GM12878 (cell line): ENCODE measurements around the gene FCRLA. TPM values are rescaled to one million over a fixed set of nuclear protein-coding genes. Genes with fewer than 3 reads are reported as not detected.
A peak's percentile ranks its signal among the peaks of the same experiment; 100 is the strongest.

Source experiments
- CHD2 ChIP-seq: IDR thresholded peaks from 2 replicates; pipeline ENCODE4 v1.6.1; 2011; ENCODE audit warnings: low read depth, low read length, improper control_type of control experiment, borderline replicate concordance
- EP300 ChIP-seq, 2 experiments: fragments of 150-350 bp in 1 of 2; IDR thresholded peaks; 2 replicates each; pipeline ENCODE4 v1.6.1; 2011 to 2012; ENCODE audit warnings: low read depth in 2 of 2, low read length in 2 of 2, borderline replicate concordance in 1 of 2, improper control_type of control experiment in 1 of 2, inconsistent platforms in 1 of 2; ENCODE audit not compliant: control insufficient read depth in 1 of 2
- HDAC2 ChIP-seq: fragments of 200-600 bp; sonication (generic); IDR thresholded peaks from 2 replicates; pipeline ENCODE4 v1.6.1; 2017
- NFIC ChIP-seq: IDR thresholded peaks from 2 replicates; pipeline ENCODE4 v1.6.1; 2012; ENCODE audit warnings: low read depth, mild to moderate bottlenecking, inconsistent platforms, low read length, moderate library complexity
- NFYA ChIP-seq: IDR thresholded peaks from 2 replicates; pipeline ENCODE4 v1.6.1; 2011; ENCODE audit warnings: low read depth, mild to moderate bottlenecking, low read length, improper control_type of control experiment, borderline replicate concordance
- SIX5 ChIP-seq: IDR thresholded peaks from 2 replicates; pipeline ENCODE4 v1.6.1; 2011; ENCODE audit warnings: mild to moderate bottlenecking, low read depth, low read length, moderate library complexity; ENCODE audit not compliant: severe bottlenecking
- SMAD5 ChIP-seq: IDR thresholded peaks from 2 replicates; pipeline ENCODE4 v1.6.1; 2016; ENCODE audit warnings: antibody characterized with exemption, low read depth
- SRF ChIP-seq, 2 experiments: IDR thresholded peaks; 2 replicates each; pipeline ENCODE4 v1.6.1; 2011; ENCODE audit warnings: low read depth in 2 of 2, low read length in 2 of 2, mild to moderate bottlenecking in 1 of 2, moderate library complexity in 1 of 2
- ZNF622 ChIP-seq: fragments of 450-650 bp; IDR thresholded peaks from 2 replicates; pipeline ENCODE4 v1.6.1; 2017; ENCODE audit warnings: mild to moderate bottlenecking, inconsistent platforms
- ZZZ3 ChIP-seq: IDR thresholded peaks from 2 replicates; pipeline ENCODE4 v1.6.1; 2011; ENCODE audit warnings: low read depth; ENCODE audit not compliant: control insufficient read depth, insufficient read length
- polyA plus RNA-seq, 11 experiments: library from polyadenylated mRNA; depleted of rRNA in 4 of 11; unstranded in 6 of 11; stranded (reverse) in 5 of 11; fragments of >200 nt; fragmentation: Nextera tagmentation in 4 of 11; fragmentation: Illumina TruSeq in 1 of 11; extraction: Ambion mirVana in 4 of 11; extraction: Trizol in 1 of 11; gene quantifications; 1 replicate in 1 of 11; 2 replicates in 10 of 11; pipeline versions ENCODE4 v1.2.1 to v1.2.3, GENCODE V29; 2011 to 2016; ENCODE audit warnings: inconsistent platforms in 2 of 11, missing spikeins in 2 of 11, low read depth in 1 of 11
- total RNA-seq, 4 experiments: library from RNA; depleted of rRNA in 3 of 4; stranded (reverse); fragments of >200 nt in 3 of 4; fragmentation: Illumina TruSeq in 1 of 4; extraction: Trizol in 1 of 4; gene quantifications; 2 replicates each; pipeline versions ENCODE4 v1.2.1 to v1.2.3, GENCODE V29; 2013 to 2021
- TF ChIP-seq, protein P1 (sequence below): fragments of 450-650 bp; IDR thresholded peaks from 2 replicates; pipeline ENCODE4 v1.6.1; 2017; ENCODE audit warnings: mild to moderate bottlenecking, moderate library complexity
- TF ChIP-seq, protein P2 (sequence below): fragments of 450-650 bp; formaldehyde crosslinking; IDR thresholded peaks from 2 replicates; pipeline ENCODE4 v1.4.0; 2022; ENCODE audit warnings: mild to moderate bottlenecking, moderate library complexity
- TF ChIP-seq, protein P3 (sequence below): fragments of 450-650 bp; IDR thresholded peaks from 2 replicates; pipeline ENCODE4 v1.6.1; 2017; ENCODE audit warnings: mild to moderate bottlenecking, moderate library complexity
- TF ChIP-seq, protein P4 (sequence below): IDR thresholded peaks from 2 replicates; pipeline ENCODE4 v1.6.1; 2012; ENCODE audit warnings: low read depth, low read length, improper control_type of control experiment

FCRLA gene
- total and polyA plus RNA-seq, 10 of the 15 experiments (the other 5 are each of a cell fraction or from before 2014, with no cell fraction given): 130 to 714 (median 374) TPM

DNA sequence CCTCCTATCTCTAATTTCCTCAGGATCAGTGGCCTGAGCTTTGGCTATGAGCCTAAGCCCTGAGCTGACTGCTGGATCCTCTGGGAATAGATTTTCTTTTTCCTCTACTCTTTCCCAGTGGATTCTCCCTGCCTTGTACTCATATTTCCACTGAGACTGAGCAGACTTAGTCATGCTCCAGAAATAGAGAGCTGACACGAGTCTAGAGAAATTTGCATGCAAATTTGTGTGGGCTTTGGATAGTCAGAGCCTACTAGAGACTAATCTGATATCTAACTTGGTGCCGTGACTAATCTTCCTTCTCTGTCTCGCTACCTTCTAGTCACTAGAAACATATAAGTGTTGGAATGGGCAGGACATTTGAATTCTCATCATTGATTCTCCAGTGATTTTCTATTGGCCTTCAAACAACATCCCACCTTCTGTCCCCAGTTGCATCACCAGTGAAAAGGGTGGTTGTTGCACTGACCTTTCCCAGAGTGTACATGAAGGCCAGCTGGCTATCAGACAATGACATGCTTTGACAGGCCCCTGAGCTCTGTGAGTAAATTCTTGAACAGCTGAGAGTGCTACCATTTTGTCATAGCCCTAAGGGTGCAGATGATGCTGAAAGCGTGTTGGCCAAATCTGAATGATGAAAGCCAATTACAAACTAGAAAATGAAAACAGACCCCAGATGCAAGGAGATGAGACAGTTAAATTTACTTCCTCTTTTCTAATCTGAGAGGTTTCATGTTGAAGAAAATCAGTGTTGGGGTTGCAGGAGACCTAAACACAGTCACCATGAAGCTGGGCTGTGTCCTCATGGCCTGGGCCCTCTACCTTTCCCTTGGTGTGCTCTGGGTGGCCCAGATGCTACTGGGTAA lies at the start of gene FCRLA (continued):
- TF ChIP-seq, protein P1, sequence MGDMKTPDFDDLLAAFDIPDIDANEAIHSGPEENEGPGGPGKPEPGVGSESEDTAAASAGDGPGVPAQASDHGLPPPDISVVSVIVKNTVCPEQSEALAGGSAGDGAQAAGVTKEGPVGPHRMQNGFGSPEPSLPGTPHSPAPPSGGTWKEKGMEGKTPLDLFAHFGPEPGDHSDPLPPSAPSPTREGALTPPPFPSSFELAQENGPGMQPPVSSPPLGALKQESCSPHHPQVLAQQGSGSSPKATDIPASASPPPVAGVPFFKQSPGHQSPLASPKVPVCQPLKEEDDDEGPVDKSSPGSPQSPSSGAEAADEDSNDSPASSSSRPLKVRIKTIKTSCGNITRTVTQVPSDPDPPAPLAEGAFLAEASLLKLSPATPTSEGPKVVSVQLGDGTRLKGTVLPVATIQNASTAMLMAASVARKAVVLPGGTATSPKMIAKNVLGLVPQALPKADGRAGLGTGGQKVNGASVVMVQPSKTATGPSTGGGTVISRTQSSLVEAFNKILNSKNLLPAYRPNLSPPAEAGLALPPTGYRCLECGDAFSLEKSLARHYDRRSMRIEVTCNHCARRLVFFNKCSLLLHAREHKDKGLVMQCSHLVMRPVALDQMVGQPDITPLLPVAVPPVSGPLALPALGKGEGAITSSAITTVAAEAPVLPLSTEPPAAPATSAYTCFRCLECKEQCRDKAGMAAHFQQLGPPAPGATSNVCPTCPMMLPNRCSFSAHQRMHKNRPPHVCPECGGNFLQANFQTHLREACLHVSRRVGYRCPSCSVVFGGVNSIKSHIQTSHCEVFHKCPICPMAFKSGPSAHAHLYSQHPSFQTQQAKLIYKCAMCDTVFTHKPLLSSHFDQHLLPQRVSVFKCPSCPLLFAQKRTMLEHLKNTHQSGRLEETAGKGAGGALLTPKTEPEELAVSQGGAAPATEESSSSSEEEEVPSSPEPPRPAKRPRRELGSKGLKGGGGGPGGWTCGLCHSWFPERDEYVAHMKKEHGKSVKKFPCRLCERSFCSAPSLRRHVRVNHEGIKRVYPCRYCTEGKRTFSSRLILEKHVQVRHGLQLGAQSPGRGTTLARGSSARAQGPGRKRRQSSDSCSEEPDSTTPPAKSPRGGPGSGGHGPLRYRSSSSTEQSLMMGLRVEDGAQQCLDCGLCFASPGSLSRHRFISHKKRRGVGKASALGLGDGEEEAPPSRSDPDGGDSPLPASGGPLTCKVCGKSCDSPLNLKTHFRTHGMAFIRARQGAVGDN: peak; percentile 65
- TF ChIP-seq ZNF622: no peak
- TF ChIP-seq, protein P2, sequence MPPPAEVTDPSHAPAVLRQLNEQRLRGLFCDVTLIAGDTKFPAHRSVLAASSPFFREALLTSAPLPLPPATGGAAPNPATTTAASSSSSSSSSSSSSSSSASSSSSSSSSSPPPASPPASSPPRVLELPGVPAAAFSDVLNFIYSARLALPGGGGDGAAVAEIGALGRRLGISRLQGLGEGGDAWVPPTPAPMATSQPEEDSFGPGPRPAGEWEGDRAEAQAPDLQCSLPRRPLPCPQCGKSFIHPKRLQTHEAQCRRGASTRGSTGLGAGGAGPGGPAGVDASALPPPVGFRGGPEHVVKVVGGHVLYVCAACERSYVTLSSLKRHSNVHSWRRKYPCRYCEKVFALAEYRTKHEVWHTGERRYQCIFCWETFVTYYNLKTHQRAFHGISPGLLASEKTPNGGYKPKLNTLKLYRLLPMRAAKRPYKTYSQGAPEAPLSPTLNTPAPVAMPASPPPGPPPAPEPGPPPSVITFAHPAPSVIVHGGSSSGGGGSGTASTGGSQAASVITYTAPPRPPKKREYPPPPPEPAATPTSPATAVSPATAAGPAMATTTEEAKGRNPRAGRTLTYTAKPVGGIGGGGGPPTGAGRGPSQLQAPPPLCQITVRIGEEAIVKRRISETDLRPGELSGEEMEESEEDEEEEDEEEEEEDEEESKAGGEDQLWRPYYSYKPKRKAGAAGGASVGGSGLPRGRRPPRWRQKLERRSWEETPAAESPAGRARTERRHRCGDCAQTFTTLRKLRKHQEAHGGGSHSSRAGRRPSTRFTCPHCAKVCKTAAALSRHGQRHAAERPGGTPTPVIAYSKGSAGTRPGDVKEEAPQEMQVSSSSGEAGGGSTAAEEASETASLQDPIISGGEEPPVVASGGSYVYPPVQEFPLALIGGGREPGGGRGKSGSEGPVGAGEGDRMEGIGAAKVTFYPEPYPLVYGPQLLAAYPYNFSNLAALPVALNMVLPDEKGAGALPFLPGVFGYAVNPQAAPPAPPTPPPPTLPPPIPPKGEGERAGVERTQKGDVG (CRISPR knock-in tag): no peak
- TF ChIP-seq SMAD5: peak; percentile 95
- peak; percentile 89 for TF ChIP-seq NFIC
- no peak for TF ChIP-seq CHD2
- no peak for TF ChIP-seq NFYA
- no peak for TF ChIP-seq HDAC2
- TF ChIP-seq, protein P3, sequence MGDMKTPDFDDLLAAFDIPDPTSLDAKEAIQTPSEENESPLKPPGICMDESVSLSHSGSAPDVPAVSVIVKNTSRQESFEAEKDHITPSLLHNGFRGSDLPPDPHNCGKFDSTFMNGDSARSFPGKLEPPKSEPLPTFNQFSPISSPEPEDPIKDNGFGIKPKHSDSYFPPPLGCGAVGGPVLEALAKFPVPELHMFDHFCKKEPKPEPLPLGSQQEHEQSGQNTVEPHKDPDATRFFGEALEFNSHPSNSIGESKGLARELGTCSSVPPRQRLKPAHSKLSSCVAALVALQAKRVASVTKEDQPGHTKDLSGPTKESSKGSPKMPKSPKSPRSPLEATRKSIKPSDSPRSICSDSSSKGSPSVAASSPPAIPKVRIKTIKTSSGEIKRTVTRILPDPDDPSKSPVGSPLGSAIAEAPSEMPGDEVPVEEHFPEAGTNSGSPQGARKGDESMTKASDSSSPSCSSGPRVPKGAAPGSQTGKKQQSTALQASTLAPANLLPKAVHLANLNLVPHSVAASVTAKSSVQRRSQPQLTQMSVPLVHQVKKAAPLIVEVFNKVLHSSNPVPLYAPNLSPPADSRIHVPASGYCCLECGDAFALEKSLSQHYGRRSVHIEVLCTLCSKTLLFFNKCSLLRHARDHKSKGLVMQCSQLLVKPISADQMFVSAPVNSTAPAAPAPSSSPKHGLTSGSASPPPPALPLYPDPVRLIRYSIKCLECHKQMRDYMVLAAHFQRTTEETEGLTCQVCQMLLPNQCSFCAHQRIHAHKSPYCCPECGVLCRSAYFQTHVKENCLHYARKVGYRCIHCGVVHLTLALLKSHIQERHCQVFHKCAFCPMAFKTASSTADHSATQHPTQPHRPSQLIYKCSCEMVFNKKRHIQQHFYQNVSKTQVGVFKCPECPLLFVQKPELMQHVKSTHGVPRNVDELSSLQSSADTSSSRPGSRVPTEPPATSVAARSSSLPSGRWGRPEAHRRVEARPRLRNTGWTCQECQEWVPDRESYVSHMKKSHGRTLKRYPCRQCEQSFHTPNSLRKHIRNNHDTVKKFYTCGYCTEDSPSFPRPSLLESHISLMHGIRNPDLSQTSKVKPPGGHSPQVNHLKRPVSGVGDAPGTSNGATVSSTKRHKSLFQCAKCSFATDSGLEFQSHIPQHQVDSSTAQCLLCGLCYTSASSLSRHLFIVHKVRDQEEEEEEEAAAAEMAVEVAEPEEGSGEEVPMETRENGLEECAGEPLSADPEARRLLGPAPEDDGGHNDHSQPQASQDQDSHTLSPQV: no peak
- TF ChIP-seq, protein P4, sequence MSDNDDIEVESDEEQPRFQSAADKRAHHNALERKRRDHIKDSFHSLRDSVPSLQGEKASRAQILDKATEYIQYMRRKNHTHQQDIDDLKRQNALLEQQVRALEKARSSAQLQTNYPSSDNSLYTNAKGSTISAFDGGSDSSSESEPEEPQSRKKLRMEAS: no peak
- TF ChIP-seq EP300 (IDR thresholded peaks at IDR 0.05; ENCODE audit: borderline replicate concordance in 1 of 2, control insufficient read depth in 1 of 2, low read depth in 2 of 2, low read length in 2 of 2): peak in 1 of 2 experiments; percentile 72; a peak in 2 of 4 replicates
- no peak for TF ChIP-seq ZZZ3
- TF ChIP-seq SIX5: no peak
- TF ChIP-seq SRF (IDR thresholded peaks at IDR 0.05; ENCODE audit: low read depth in 2 of 2, low read length in 2 of 2): 0 out of 4 replicates have a peak, but pooled peaks of 1 of the 2 experiments have one; percentile 35
